ENCODE measurements around the gene RPP25.

RPP25 gene

DNA sequence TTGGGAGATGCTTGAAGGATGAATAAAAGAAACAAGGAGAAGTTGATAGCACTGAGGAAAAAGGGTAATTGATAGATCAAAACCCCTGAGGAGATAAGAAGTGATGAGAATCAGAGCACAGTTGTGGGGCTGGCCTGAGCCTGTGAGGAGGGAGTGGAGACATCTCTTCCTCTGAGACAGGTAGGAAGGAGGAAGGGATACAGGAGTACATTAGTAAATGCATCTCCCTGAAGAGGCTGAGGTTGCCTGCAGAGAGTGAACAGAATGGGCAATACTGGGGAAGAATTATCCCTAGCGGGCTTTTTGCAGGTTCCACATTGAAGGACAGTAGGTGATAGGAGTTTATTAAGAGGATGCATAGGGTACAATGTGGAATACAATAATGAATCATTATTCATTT, 21.5 kb upstream of the RPP25 start:
- no peak for ATAC-seq
- no peak for TF ChIP-seq ESRRG (CRISPR knock-in tag; IDR thresholded peaks at IDR 0.05)
- TF ChIP-seq, protein P1, sequence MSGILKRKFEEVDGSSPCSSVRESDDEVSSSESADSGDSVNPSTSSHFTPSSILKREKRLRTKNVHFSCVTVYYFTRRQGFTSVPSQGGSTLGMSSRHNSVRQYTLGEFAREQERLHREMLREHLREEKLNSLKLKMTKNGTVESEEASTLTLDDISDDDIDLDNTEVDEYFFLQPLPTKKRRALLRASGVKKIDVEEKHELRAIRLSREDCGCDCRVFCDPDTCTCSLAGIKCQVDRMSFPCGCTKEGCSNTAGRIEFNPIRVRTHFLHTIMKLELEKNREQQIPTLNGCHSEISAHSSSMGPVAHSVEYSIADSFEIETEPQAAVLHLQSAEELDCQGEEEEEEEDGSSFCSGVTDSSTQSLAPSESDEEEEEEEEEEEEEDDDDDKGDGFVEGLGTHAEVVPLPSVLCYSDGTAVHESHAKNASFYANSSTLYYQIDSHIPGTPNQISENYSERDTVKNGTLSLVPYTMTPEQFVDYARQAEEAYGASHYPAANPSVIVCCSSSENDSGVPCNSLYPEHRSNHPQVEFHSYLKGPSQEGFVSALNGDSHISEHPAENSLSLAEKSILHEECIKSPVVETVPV (CRISPR knock-in tag; IDR thresholded peaks at IDR 0.05): no peak
- no peak for TF ChIP-seq ISL1 (CRISPR knock-in tag; IDR thresholded peaks at IDR 0.05)

DNA sequence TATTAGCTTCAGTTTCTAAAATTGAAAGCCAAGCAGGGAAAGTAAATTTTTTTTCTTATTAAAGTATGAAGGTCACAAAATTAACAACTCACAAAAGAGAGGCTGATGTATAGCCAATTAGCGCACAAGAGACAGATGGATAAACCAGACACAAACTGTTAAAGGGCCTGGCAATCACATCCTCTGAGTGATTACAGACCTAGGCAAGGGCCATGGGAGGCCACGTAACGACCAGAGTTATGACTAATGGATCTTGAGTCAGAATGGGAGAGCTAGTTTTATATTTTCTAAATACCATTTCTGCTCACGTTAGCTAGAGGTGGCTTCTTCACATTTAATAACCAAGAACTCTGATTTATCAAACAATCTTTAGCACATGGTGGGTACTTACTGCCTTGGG, 21.0 kb upstream of the RPP25 start:
- no peak for ATAC-seq
- TF ChIP-seq, protein P1 (CRISPR knock-in tag; IDR thresholded peaks at IDR 0.05): no peak
- TF ChIP-seq ZNF70 (CRISPR knock-in tag; IDR thresholded peaks at IDR 0.05): no peak
- TF ChIP-seq, protein P2, sequence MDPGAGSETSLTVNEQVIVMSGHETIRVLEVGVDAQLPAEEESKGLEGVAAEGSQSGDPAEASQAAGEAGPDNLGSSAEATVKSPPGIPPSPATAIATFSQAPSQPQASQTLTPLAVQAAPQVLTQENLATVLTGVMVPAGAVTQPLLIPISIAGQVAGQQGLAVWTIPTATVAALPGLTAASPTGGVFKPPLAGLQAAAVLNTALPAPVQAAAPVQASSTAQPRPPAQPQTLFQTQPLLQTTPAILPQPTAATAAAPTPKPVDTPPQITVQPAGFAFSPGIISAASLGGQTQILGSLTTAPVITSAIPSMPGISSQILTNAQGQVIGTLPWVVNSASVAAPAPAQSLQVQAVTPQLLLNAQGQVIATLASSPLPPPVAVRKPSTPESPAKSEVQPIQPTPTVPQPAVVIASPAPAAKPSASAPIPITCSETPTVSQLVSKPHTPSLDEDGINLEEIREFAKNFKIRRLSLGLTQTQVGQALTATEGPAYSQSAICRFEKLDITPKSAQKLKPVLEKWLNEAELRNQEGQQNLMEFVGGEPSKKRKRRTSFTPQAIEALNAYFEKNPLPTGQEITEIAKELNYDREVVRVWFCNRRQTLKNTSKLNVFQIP (CRISPR knock-in tag; IDR thresholded peaks at IDR 0.05; ENCODE audit: borderline replicate concordance, low read depth): no peak
- no peak for TF ChIP-seq CSDC2 (CRISPR knock-in tag; IDR thresholded peaks at IDR 0.05)
- no peak for TF ChIP-seq GLIS3 (CRISPR knock-in tag; IDR thresholded peaks at IDR 0.05)
- no peak for TF ChIP-seq RARB (CRISPR knock-in tag; IDR thresholded peaks at IDR 0.05)
- TF ChIP-seq ZFP30 (CRISPR knock-in tag; IDR thresholded peaks at IDR 0.05): no peak
- TF ChIP-seq, protein P3, sequence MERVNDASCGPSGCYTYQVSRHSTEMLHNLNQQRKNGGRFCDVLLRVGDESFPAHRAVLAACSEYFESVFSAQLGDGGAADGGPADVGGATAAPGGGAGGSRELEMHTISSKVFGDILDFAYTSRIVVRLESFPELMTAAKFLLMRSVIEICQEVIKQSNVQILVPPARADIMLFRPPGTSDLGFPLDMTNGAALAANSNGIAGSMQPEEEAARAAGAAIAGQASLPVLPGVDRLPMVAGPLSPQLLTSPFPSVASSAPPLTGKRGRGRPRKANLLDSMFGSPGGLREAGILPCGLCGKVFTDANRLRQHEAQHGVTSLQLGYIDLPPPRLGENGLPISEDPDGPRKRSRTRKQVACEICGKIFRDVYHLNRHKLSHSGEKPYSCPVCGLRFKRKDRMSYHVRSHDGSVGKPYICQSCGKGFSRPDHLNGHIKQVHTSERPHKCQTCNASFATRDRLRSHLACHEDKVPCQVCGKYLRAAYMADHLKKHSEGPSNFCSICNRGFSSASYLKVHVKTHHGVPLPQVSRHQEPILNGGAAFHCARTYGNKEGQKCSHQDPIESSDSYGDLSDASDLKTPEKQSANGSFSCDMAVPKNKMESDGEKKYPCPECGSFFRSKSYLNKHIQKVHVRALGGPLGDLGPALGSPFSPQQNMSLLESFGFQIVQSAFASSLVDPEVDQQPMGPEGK (CRISPR knock-in tag; IDR thresholded peaks at IDR 0.05; ENCODE audit: borderline replicate concordance): no peak
- TF ChIP-seq ESRRG (CRISPR knock-in tag; IDR thresholded peaks at IDR 0.05): no peak
- no peak for TF ChIP-seq BACH2 (CRISPR knock-in tag; IDR thresholded peaks at IDR 0.05; ENCODE audit: borderline replicate concordance)
- no peak for TF ChIP-seq ZNF8 (CRISPR knock-in tag; IDR thresholded peaks at IDR 0.05)
- TF ChIP-seq ZNF565 (CRISPR knock-in tag; conservative IDR thresholded peaks at IDR 0.05; ENCODE audit: low read depth): no peak
- no peak for TF ChIP-seq OSR1 (CRISPR knock-in tag; IDR thresholded peaks at IDR 0.05)
- no peak for TF ChIP-seq SNAI2 (CRISPR knock-in tag; IDR thresholded peaks at IDR 0.05)
- no peak for TF ChIP-seq ZFP3 (CRISPR knock-in tag; IDR thresholded peaks at IDR 0.05)
- no peak for TF ChIP-seq TCF4 (CRISPR knock-in tag; IDR thresholded peaks at IDR 0.05; ENCODE audit: borderline replicate concordance)
- TF ChIP-seq, protein P4, sequence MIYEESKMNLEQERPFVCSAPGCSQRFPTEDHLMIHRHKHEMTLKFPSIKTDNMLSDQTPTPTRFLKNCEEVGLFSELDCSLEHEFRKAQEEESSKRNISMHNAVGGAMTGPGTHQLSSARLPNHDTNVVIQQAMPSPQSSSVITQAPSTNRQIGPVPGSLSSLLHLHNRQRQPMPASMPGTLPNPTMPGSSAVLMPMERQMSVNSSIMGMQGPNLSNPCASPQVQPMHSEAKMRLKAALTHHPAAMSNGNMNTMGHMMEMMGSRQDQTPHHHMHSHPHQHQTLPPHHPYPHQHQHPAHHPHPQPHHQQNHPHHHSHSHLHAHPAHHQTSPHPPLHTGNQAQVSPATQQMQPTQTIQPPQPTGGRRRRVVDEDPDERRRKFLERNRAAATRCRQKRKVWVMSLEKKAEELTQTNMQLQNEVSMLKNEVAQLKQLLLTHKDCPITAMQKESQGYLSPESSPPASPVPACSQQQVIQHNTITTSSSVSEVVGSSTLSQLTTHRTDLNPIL (CRISPR knock-in tag; IDR thresholded peaks at IDR 0.05; ENCODE audit: low read depth): no peak
- no peak for TF ChIP-seq ZC3H10 (CRISPR knock-in tag; IDR thresholded peaks at IDR 0.05)

DNA sequence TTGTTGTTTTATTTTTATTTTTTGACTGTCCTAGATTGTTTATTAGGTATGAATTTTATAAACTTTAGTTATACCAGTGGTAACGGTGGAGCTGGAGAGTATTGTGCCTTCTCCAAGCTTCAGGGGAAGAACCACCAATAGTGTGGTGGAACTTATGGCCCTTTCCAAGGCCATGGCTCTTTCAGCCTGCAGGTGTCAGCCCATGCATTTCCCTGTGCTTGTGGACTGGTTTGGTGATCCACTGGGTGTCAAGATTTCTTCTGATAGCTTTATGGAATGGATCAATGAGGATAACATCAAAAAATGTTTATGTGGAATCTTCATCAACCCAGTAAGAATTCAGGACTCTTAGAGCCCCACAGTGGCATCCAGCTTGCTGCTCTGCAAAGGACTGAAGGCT, 19.6 kb upstream of the RPP25 start:
- no peak for ATAC-seq
- TF ChIP-seq PPARA (CRISPR knock-in tag; IDR thresholded peaks at IDR 0.05; ENCODE audit: borderline replicate concordance): no peak
- TF ChIP-seq ZC3H10 (CRISPR knock-in tag; IDR thresholded peaks at IDR 0.05): no peak
- no peak for TF ChIP-seq BACH2 (CRISPR knock-in tag; IDR thresholded peaks at IDR 0.05; ENCODE audit: borderline replicate concordance)
- TF ChIP-seq, protein P2 (CRISPR knock-in tag; IDR thresholded peaks at IDR 0.05; ENCODE audit: borderline replicate concordance, low read depth): no peak
- TF ChIP-seq ESRRG (CRISPR knock-in tag; IDR thresholded peaks at IDR 0.05): no peak
- TF ChIP-seq TOX (CRISPR knock-in tag; IDR thresholded peaks at IDR 0.05; ENCODE audit: borderline replicate concordance): no peak
- TF ChIP-seq, protein P1 (CRISPR knock-in tag; IDR thresholded peaks at IDR 0.05): no peak
- TF ChIP-seq, protein P5, sequence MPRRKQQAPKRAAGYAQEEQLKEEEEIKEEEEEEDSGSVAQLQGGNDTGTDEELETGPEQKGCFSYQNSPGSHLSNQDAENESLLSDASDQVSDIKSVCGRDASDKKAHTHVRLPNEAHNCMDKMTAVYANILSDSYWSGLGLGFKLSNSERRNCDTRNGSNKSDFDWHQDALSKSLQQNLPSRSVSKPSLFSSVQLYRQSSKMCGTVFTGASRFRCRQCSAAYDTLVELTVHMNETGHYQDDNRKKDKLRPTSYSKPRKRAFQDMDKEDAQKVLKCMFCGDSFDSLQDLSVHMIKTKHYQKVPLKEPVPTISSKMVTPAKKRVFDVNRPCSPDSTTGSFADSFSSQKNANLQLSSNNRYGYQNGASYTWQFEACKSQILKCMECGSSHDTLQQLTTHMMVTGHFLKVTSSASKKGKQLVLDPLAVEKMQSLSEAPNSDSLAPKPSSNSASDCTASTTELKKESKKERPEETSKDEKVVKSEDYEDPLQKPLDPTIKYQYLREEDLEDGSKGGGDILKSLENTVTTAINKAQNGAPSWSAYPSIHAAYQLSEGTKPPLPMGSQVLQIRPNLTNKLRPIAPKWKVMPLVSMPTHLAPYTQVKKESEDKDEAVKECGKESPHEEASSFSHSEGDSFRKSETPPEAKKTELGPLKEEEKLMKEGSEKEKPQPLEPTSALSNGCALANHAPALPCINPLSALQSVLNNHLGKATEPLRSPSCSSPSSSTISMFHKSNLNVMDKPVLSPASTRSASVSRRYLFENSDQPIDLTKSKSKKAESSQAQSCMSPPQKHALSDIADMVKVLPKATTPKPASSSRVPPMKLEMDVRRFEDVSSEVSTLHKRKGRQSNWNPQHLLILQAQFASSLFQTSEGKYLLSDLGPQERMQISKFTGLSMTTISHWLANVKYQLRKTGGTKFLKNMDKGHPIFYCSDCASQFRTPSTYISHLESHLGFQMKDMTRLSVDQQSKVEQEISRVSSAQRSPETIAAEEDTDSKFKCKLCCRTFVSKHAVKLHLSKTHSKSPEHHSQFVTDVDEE (CRISPR knock-in tag; IDR thresholded peaks at IDR 0.05): no peak

Measured in SK-N-SH treated with all-trans-retinoic acid at 6 μM for 48 hours (cell line).